AG20443 (cell line): Measurements from ENCODE around the gene IRF1.
"Not testable (repeated sequence)": the region's sequence is repeated elsewhere in the genome, so short reads cannot be mapped to it uniquely, and the experiment has no call there.

Experiments used
- DNase-seq: peaks from one replicate; pipeline ENCODE4 v3.0.0; 2012; ENCODE audit warnings: low spot score, mixed read lengths

Gene IRF1

GRCh38 chr5:132490484-132491367 lies at the start of gene IRF1:
Gene IRF1 (minus strand): TSS chr5:132490773. CDS start chr5:132489478, 1,295 bp downstream.
- peak; percentile 99 for DNase-seq

- no peak for DNase-seq
These were observed 49.6 kb upstream of the IRF1 start for GRCh38 chr5:132540149-132540548.

- no peak for DNase-seq
These were observed 49.1 kb upstream of the IRF1 start for GRCh38 chr5:132539716-132540115.

- no peak for DNase-seq
These were observed 40.4 kb upstream of the IRF1 start for GRCh38 chr5:132530946-132531345.

- DNase-seq: no peak
These were observed 38.5 kb upstream of the IRF1 start for GRCh38 chr5:132528866-132529634.

GRCh38 chr5:132528021-132528420 lies 37.4 kb upstream of the IRF1 start:
- DNase-seq: no peak

- no peak for DNase-seq
These were observed 36.5 kb upstream of the IRF1 start for GRCh38 chr5:132526974-132527564.

GRCh38 chr5:132526290-132526973 lies 35.9 kb upstream of the IRF1 start:
- DNase-seq: peak; percentile 80

GRCh38 chr5:132525299-132525724 lies 34.7 kb upstream of the IRF1 start:
- no peak for DNase-seq

- not testable (repeated sequence) for DNase-seq
These were observed 34.3 kb upstream of the IRF1 start for GRCh38 chr5:132524877-132525276.

- not testable (repeated sequence) for DNase-seq
These were observed 31.5 kb upstream of the IRF1 start for GRCh38 chr5:132522067-132522466.

GRCh38 chr5:132513618-132514336 lies 23.2 kb upstream of the IRF1 start:
- DNase-seq: not testable (repeated sequence)

- DNase-seq: no peak
These were observed 19.5 kb upstream of the IRF1 start for GRCh38 chr5:132510076-132510475.

GRCh38 chr5:132506094-132506692 lies 15.6 kb upstream of the IRF1 start:
- DNase-seq: peak; percentile 90

- DNase-seq: no peak
These were observed 15.1 kb upstream of the IRF1 start for GRCh38 chr5:132505641-132506040.

GRCh38 chr5:132504746-132505145 lies 14.2 kb upstream of the IRF1 start:
- DNase-seq: no peak

GRCh38 chr5:132503244-132503643 lies 12.7 kb upstream of the IRF1 start:
- DNase-seq: no peak

GRCh38 chr5:132501961-132502931 lies 11.7 kb upstream of the IRF1 start:
- DNase-seq: no peak

- no peak for DNase-seq
These were observed 11.0 kb upstream of the IRF1 start for GRCh38 chr5:132501629-132501956.
